NCI-H2107 (cell line): ENCODE data around the gene IGSF9.

Experiments used
- DNase-seq: peaks from one replicate; lab custom pipeline; 2025; lab: John Stamatoyannopoulos, UW

Gene IGSF9, protein sequence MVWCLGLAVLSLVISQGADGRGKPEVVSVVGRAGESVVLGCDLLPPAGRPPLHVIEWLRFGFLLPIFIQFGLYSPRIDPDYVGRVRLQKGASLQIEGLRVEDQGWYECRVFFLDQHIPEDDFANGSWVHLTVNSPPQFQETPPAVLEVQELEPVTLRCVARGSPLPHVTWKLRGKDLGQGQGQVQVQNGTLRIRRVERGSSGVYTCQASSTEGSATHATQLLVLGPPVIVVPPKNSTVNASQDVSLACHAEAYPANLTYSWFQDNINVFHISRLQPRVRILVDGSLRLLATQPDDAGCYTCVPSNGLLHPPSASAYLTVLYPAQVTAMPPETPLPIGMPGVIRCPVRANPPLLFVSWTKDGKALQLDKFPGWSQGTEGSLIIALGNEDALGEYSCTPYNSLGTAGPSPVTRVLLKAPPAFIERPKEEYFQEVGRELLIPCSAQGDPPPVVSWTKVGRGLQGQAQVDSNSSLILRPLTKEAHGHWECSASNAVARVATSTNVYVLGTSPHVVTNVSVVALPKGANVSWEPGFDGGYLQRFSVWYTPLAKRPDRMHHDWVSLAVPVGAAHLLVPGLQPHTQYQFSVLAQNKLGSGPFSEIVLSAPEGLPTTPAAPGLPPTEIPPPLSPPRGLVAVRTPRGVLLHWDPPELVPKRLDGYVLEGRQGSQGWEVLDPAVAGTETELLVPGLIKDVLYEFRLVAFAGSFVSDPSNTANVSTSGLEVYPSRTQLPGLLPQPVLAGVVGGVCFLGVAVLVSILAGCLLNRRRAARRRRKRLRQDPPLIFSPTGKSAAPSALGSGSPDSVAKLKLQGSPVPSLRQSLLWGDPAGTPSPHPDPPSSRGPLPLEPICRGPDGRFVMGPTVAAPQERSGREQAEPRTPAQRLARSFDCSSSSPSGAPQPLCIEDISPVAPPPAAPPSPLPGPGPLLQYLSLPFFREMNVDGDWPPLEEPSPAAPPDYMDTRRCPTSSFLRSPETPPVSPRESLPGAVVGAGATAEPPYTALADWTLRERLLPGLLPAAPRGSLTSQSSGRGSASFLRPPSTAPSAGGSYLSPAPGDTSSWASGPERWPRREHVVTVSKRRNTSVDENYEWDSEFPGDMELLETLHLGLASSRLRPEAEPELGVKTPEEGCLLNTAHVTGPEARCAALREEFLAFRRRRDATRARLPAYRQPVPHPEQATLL

DNA sequence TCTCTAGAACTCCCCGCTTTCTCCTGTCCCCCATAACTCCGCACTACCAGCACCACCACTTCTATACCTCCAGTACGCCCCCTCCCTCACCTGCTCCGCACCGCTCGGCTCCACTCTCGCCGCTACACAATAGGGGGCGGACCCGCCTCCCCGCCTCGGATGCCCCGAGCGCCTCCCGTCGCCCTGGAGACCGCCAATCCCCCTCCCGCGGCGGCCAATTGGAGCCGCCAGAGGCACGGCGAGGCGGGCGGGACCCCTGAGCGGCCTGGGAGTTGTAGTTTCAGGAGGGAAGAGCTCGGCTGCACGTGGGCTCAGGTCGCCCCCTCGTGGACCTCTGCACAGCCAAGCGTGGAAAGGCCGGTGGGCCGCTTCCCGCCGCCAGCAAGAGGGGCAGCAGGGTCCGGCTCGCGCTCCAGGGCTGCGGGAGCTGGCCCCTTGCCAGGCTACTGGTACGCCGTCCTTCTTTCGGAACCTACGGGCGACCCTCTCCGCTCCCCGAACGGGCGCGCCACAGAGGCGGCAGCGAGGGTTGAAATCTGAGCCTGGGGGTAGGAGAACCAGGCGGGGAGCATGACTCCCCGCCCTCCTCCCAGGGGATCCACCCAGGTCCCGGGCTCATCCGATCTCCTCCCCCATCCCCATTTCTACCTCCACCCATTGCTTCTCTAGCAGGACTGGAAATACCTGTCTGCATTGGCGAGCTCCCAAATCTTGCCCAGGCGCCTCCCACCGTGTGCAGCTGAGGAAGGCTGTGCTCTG, at the start of gene IGSF9:
Gene IGSF9 (minus strand): TSS at position 131 of the 759 bp plus-strand sequence. CDS start 2,159 bp downstream, outside the sequence.
- peak; percentile 86 for DNase-seq

- DNase-seq: no peak
Observed at GRCh38 chr1:159994896-159995295, 49.5 kb upstream of the IGSF9 start.

GRCh38 chr1:159993911-159994310, 48.5 kb upstream of the IGSF9 start:
- DNase-seq: no peak

GRCh38 chr1:159992161-159992560, 46.7 kb upstream of the IGSF9 start:
- DNase-seq: no peak

DNA sequence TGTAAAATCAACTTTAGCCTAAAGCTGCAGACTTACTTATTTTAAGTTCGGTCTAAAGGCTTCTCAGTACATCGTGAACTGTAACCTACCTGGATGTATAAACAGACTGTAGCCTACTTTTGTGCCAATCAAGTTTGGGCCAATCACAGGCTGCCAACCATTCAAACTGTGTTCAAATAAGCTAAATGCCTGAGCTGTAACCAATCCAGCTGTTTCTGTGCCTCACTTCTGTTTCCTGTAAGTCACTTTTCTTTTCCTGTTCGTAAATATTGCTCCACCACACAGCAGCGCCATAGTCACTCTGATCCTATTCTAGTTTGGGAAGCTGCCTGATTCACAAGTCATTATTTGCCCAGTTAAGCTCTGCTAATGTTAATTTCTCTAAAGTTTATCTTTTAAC, 46.1 kb upstream of the IGSF9 start:
- no peak for DNase-seq

GRCh38 chr1:159990005-159990404, 44.6 kb upstream of the IGSF9 start:
- no peak for DNase-seq

GRCh38 chr1:159989581-159989980, 44.2 kb upstream of the IGSF9 start:
- DNase-seq: no peak

- no peak for DNase-seq
Observed at GRCh38 chr1:159988006-159988405, 42.6 kb upstream of the IGSF9 start.

DNA sequence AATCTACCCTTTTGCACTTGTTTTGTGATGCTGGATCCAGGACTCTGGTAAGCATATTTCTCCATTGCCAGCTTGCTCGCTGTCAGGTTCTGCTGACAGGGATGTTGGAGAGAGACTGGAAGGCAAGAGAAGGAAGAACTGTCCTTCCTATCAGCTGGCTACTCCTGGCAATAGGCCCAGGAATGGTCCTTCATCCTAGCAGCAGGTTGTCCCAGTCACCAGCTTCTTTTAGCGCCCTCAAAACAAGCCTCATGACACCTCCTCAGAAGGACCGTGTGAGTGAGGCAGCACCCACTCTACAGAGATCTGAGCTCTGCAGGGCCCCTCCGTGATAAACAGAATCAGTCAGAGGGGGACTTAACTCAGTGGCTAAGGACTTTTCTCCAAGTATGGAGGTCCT, 41.8 kb upstream of the IGSF9 start:
- DNase-seq: no peak

GRCh38 chr1:159986531-159986930, 41.1 kb upstream of the IGSF9 start:
- no peak for DNase-seq

GRCh38 chr1:159986093-159986492, 40.7 kb upstream of the IGSF9 start:
- DNase-seq: no peak

GRCh38 chr1:159985473-159985872, 40.1 kb upstream of the IGSF9 start:
- DNase-seq: no peak

DNA sequence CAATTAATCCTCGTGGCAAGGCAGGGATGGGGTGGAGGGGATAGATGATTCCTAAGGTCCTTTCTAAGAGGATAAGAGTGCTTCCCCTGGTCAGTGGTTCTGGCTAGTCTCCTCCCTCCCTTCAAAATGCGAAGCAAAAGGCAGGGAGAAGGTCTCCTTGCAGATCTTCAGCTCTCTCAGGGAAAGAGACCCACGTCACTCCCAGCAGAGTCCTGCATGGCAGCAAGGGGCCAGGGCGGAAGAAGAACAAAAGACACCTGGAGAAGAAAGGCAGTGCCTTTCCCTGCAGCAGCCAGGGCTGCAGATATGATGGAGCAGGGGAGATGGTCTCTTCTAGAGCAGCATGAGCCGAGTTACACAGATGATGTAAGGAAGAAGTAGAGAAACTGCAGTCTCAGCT, 38.3 kb upstream of the IGSF9 start:
- DNase-seq: no peak

DNA sequence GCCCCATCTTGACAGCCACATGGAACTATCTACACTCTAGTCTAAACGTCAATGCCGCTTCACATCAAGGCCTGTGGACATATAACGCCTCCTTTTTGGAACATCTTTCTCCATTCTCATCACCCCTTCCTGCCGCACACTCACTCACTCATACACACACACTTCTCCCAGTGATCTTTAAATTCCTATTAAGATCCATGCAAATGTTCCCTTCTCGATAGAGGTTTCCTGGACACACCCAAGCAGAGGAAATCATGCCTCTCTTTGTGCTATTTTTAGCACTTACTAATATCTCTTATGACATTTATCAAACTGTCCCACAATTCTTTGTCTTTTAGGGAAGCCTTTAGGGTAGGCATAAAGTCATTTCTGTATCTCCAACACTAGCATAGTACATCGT, 36.9 kb upstream of the IGSF9 start:
- no peak for DNase-seq

- no peak for DNase-seq
Observed at GRCh38 chr1:159981351-159982055, 36.1 kb upstream of the IGSF9 start.

DNA sequence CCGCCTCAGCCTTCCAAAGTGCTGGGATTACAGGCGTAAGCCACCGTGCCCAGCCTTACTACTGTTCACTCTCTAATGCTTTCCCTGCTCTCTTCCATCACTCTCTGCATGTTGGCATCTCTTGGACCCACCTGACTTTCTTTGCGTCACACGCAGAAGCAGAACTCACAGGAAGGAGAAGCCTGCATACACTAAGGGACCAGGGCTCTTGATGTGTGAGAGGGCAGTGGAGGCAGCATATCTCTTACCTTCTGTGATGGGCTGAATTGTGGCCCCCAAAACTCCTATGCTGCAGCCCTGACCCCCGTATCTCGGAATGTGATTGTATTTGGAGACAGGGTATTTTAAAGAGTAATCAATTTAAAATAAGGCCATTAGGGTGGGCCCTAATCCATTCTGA, 35.4 kb upstream of the IGSF9 start:
- DNase-seq: no peak

- no peak for DNase-seq
Observed at GRCh38 chr1:159980076-159980475, 34.7 kb upstream of the IGSF9 start.

DNA sequence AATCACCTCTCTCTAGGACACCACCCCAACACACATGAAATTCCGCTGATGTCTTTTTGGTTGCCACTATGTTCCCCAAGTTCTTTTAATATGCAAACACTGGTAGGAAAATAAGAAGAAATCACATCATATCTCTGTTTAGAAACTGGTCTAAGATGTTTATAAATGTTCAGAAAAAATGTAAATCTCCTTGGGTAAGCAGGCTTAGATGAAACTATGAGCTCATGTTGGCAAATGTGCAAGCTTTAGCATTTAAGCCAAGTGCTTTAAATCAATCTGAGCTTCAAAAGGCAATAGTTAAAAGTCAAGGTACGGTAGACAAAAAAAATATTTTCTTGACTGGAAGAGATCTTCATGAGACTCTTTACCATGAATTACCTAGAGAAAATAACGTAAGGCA, 33.8 kb upstream of the IGSF9 start:
- no peak for DNase-seq

- DNase-seq: no peak
Observed at GRCh38 chr1:159978107-159978398, 32.6 kb upstream of the IGSF9 start.

DNA sequence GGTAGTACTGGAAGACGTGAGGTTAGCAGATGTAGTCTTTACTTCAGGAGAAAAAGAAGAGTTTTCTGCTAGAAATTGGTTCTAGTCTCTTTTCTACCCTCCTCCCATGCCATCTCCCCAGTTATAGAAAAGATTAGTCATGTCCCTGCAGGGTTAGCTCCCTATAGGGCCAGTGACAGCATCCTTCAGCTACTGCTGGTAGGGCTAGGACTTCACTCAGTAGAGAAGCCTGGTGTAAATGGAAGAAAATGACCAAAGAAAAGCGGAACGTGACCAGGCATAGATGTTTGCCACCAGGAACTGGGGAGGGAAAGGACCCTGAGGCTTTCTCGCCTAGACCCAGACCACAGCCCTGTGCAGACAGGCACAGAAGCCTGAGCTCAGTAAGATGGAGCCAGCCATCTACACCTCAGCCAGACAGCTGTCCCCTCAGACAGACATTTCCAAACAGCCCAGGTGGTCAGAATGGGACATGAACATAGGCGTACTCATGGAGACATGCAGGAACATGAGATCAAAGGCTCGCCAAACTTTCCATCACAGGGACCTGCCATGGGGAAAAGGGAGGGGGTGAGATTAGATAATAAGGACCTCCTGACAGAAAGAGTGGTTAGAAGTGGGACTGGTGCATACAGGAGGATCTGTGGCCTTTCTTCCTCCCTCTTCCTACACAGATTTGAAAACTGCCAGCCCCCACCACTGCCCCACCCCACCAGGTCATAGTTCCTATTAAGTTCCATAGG, 32.1 kb upstream of the IGSF9 start:
- no peak for DNase-seq
